ENCODE results near the gene POLR1A.

The POLR1A gene

DNA sequence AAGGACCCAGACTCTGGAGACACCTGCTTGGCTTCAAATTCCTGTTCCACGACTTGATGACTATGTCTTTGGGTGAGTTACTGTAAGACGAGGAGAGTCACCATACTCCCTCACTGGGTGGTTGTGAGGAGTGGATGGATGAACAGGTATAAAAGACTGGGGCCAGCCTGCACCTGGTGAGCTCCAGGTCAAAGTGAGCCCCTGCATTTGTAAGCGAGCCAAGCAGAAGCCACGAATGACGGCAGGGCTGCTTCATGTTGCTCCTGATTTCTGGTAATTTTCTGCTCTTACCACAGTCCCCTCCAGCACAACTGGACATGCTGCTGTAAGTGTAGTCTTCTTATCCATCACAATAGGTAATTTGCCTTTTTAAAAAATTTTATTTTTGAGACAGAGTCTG lies 86.6 kb downstream of the POLR1A start:
- DNase-seq: no peak

GRCh38 chr2:86017901-86018896 lies 87.5 kb downstream of the POLR1A start:
- DNase-seq: no peak

DNA sequence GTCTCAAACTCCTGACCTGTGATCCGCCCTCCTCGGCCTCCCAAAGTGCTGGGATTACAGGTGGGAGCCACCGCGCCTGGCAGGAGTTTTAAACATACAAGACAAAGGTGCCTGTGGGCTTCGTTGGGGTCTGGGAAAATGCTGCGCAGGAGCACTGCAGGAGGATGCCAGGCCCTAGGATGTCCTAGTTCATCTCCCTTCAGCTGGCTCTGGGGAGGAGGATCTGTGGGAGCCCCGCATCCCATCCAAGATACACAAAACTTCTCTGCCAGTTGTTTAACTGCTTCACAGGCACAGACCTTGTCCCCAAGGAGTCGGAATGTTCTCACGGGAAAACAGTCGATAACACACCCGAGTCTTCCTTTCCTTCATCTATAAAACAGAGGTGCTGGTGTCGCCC lies 89.1 kb downstream of the POLR1A start:
- DNase-seq: no peak

- DNase-seq: no peak
Measured at GRCh38 chr2:86015699-86016098, 90.0 kb downstream of the POLR1A start.

- DNase-seq: no peak
Measured at GRCh38 chr2:86015006-86015405, 90.7 kb downstream of the POLR1A start.

GRCh38 chr2:86014493-86014892 lies 91.2 kb downstream of the POLR1A start:
- no peak for DNase-seq

GRCh38 chr2:86012007-86012712 lies 93.5 kb downstream of the POLR1A start:
- DNase-seq: no peak

- DNase-seq: no peak
Measured at GRCh38 chr2:86011449-86011941, 94.2 kb downstream of the POLR1A start.

DNA sequence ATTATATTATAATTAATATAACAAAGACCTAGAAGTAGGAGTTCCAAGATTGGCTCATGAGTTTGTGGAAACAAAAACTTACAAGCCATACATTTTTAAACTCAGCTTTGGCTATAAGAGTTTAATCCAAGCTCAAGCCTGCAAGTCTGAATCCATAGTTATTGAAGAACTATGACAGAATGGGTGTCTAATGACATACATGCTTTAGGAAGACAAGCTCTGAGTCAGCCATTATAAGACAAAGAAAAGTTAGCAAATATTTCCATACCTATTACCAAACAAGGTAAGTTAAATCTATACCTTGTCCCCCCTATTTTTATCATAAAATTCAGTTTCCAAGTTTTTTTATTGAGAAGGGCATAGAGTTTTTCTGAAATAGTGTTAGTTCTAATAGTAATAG lies 95.6 kb downstream of the POLR1A start:
- no peak for DNase-seq

DNA sequence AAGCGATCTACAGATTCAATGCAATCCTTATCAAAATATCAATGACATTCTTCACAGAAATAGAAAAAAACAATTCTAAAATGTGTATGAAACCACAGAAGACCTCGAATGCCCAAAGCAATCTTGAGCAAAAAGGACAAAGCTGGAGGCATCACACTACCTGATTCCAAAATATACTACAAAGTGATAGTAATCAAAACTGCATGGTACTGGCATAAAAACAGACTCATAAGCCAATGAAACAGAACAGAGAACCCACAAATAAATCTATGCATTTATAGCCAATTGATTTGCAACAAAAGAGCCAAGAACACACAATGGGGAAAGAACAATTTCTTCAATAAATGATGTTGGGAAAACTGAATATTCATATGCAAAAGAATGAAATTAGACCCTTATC lies 99.2 kb downstream of the POLR1A start:
- no peak for DNase-seq

DNA sequence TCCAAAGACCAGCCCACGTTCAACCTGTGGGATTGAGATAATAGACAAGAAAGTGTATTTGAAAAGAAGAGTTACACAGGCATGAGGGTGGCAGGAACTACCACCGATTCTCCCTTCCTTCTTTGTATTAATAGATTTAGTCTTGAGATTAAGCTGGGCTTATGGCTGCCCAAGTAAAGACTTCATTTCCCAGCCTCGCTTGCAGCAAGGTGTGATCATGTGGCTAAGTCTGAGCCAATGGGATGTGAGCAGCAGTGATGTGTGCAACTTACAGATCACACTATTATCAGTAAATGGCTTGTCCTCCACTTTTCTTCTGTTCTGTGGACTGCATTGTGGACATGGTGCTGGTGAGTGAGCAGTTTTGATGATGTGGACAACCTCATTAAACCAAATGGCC lies 101.7 kb downstream of the POLR1A start:
- DNase-seq: no peak

DNA sequence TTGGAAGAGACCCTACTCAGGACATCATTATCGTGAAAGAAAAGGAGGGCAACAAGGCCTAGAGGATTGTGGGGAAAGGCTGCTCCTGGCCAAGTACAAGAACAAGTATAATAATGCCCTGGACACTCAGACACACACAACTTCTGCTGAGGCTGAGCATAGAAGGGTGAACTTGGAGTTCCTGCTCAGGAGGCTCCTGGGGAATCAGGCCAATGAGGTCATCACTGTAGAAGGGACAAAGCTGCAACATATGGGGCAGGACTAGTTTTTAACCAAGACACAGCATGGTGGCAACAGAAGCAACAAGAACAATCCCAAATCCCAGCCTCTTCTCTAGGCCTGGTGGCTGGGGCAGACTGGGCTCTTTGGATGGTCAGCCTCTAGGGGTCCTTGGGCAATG lies 102.6 kb downstream of the POLR1A start:
- no peak for DNase-seq

- no peak for DNase-seq
Measured at GRCh38 chr2:86002375-86002774, 103.3 kb downstream of the POLR1A start.

DNA sequence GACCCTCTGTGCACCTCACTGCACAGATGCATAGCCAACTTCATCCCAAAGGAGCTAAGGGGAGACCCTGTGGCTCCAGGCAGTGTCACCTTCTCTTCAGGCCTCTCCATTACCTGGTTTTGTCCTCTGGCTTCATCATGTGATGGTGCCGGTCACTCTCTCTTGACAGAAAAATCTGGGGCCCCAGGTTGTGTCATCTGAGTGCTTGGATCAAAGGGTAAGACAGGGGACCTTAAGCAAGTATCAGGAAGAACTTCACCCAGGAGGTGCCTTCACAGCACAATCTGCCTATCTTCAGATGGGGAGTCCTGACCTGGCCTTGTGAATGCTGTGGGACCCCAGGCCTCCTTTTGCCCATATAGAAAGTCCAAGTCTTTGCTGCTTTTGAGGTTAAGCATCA lies 104.4 kb downstream of the POLR1A start:
- DNase-seq: no peak

- DNase-seq: no peak
Measured at GRCh38 chr2:86000938-86001312, 104.8 kb downstream of the POLR1A start.

DNA sequence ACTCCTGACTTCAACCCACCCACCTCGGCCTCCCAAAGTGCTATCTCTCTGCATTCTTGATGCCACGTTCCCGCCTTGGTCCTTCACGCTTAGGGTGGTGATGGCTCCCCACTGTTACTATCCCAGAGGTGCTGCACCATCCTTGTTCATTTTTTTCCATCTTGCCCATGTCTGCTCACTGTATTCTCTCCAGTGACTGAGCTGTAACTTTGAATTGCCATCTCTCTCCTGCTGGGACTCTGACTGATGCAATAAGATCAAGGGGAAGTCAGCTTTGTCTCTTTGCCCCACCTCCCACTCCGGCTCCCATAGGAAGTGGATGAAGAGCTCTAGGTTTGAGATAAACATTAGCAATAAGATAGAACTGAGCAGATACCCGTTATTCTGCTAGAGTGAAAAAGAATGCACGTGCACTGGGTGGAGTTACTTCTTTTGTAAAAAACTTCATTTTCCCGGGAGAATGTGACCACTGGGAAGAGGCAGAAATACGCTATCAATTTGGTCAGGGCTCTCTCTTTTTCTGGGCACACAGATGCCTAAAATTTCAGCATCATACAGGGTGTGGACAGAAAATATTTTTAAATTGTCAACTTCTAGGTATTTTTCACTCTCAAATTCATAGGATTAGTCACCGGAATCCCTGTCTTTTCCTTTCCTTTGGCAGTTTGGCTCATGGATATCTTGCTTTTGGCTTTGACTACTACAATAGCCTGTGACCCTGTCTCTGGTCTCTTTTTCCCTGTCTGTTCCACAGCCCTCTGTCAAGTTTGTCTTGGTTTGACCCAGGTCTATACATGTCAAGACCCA lies 105.4 kb downstream of the POLR1A start:
- DNase-seq: no peak

GRCh38 chr2:85999061-85999831 lies 106.4 kb downstream of the POLR1A start:
- DNase-seq: no peak

DNA sequence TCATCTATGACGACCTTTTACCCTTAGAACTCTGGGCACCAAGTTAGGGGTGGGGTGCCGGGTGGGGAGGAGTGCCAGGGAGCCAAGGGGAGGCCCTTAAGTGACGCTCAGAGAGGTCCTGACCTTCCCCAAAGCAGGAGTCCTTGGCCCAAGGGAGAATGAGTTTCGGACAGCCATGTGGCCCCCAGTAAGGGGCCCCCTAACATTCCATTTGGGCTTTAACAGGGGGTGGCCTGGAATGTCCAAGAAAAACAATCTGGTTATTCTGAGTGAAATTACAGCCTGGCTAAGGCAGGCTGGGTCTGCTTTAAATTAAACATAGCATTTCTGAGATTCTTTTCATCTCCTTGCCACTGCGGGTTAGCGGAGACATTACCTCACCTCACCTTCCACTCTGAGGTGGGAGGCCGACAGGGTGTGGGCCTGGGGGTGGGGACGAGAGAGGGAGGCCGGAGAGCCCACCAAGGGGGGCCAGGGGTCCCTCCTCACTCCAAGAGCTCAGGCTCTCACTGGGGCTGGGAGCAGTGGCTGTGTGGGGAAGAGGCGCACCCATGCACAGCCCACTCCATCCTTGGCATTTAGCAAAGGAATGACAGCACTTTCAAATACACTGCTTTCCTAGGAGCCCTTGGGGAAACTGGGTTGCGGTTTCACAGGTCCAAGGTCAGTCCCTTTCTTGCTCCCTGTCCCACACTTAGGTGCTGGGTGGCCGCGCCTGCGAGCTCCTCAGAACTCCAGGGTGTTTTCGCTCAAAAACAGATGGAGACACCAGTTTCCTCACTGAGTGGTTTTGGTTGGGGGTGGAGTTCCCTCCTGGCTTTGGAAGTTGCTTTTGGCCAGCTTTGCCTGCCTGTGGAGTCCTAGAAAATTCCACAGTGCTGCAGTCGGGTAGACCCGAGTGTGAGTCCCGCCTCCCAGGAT lies 107.4 kb downstream of the POLR1A start:
- DNase-seq: no peak

DNA sequence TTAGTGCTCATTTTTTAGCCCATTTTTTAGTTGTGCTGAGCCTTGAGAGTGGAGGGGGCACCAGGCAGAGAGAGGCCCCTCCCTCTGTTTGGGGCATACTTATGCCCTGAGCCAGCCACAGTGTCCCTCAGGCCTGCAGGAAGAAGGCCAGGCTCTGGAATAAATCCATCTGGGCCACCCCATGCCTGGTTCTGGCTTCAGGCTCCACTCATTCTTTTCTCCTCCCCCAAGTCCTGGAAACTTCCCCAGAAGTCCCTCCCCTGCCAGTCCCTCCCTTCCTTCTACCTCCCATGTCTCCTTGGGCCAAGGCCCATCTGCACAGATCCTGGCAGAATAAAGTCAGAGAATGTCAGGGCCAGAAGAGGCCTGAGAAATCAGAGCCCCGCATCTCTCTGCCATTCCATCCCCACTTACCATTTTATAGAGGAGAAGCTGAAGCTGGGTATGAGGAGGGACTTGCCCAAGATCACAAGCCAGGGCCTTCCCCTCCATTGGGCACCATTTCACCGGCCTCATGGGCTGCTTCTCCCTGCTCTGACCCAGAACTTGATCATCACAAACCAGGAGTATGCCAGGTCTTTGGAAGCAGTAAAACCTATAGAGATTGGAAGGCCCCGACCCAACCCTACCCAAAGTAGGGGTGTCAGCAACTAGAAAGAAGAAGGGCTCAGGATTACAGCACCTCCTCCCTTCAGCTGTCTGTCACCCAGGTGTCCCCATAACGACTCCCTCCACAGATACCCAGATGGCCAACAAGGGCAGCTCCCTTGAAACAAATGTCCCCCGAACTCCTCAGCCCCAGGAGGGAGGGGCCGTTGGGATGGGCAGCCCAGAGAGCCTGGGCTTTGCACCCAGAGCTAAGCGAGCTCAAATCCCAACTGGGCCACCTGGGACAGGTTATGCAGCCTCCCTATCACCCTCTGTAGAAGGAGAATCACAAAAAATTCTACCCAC lies 108.4 kb downstream of the POLR1A start:
- no peak for DNase-seq

DNA sequence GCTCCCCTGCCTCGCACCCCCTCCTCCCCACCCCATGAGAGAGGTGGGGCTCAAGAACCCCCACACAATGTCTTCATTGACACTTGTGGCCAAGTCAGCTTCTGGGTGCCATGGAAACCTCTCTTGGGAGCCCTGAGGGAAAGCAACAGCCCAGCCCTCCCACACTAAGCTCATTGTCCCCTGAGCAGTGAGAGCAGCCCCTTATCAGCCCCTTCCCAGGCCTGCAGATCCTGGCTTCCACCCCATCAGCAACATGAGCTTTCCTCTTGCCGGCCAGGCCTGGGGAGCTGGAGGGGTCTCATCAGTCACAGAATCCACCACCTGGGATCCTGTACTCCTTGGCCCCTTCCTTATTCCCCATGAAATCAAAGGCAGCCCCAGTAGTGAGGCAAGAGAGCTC lies 109.1 kb downstream of the POLR1A start:
- no peak for DNase-seq
